Activated gamma-delta T cell treated with anti-CD3 and anti-CD28 coated beads, Interleukin-2, amount 50 U/mL, for 16 hours (primary cell): ENCODE results near the gene PHF24.
"Not testable (repeated sequence)": the region's sequence is repeated elsewhere in the genome, so short reads cannot be mapped to it uniquely, and the experiment has no call there.

Source experiments
- DNase-seq: peaks from one replicate; pipeline ENCODE4 v3.0.0-alpha.2; 2020; ENCODE audit warnings: low read depth

Gene PHF24

DNA sequence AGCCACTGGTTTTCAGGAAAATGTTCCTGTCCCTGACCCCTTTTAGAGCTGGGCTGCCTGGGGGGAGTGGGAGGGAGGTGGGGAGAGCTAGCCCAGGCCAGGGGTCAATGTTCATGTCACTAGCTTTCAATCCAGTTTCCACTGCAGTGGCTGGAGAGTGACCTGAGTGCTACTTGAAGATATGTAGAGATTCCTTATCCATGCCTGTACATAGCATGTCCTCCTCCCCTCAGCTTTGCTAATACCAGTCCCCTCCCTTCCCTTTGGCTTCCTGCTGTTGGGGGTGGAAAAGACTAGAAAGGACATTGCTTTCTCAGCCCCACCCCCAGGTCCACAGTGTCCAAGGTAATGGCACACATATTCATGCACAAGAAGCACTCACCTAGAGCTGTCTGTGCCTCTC, 39.3 kb downstream of the PHF24 start:
- no peak for DNase-seq

DNA sequence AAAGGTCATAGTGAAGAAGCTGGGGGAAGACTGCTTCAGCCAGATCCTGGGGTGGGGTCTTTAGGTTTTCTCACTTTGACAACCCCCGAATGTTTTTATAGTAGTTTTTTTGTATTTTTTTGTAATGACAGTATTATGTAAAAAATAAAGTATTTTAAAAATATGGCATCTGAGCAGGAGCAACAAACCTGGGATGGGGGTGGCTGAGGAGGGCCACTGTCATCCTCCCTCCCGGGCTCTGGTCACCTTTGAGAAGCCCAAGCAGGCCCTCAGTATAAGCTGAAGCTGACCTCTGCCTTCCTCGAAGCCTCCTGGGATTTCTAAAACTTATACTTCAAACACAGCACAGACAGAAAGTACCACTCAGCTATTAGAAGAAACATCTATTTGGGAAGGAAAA, 40.2 kb downstream of the PHF24 start:
- no peak for DNase-seq

DNA sequence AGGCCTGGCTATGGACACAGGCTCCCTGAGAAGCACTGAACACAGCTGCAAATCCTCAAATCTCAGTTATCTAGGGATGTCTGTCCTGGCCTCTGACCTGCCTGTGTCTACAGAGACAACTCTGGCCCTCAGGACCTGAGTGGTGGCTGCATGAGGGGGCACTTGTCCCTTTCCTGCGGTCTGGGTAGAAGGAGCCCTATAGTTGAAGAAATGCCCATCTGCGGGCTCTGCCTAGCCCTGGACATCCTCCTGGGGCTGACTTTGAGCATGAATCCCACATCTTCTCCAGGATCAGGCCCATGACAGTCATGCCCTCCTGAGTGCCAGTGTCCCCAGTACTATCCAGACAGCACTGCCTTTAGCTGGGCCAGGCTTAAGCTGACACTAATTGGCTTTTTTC, 41.5 kb downstream of the PHF24 start:
- DNase-seq = no peak

DNA sequence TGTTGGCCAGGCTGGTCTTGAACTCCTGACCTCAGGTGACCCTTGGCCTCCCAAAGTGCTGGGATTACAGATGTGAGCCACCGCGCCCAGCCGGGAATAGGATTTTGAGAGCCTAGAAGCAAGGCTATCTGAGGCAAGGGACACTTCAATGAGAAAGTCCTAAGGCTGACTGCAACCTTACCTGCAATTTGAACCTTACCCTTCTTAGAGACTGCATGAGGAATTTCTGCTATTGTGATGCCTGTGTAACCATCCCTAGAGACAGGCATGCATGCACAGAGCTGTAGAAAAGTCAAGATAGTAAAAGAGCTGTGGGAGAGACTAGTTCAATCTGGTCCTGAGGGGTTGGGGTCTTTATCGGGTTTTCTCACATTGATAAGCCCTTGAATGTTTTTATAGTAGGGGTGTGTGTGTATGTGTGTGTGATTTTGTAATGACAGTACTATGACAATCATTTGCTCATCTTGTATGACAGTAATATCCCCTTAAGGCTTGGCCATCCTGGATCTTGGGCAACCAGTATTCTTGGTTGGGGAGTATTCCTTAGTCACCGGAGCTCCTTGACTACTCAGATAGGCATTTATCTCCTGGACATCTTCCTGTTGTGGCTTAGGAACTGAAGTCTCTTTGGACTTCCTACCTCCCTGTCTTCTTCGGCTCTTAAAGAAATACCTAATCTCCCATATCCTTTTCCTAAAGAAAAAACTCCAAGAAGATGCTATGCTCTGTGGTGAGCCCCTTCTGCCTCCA, 42.6 kb downstream of the PHF24 start:
- DNase-seq = no peak

DNA sequence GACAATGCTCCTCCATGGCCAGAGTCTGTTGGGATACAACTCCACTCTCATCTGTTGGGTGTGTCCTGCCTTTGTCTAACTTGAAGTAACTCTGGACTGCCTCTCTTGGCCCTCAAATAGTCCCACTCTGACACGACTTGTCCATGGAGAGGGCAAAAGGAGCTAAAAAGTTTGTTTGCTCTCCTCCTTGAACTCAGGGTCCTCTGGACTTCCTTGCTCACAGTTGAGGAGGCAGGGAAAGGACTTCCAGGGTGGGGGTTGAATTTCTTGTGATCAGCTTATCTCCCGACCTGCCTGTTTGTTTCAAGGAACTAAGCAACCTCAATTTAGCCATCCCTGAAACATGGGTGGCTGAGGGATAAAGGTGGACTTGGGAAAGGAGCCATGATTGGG, 43.2 kb downstream of the PHF24 start:
- no peak for DNase-seq

DNA sequence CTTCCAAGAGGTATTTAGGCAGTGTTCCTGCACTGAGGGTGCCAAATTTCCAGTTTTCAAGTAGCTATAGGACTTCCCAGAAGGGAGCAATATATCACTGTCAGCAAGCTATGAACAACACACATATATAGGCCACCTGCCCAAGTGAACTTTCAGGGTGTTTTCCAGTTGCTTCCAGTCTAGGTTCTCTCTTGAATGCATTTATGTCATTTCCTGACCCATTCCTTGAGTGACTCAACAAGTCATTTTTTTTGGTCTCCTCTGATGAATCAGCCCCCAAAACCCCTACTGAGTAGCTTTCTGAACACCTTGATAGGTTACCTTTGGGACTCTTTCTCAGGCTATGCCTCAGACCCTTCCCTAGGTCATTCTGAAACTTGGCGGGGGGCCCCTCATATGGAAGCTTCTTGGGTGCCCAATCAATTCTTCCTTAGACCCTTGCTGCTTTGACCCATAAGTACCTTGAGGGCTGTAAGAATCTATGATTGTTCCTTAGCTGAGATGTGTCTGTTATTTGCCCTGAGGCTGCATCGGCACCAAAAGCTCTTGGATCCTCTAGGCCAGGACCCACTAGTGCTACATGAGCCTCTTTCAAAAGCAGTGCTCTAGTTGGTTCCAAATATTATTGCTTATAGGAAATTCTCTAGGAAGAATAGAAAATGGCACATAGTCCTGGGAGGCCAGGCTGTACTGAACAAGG, 43.9 kb downstream of the PHF24 start:
- DNase-seq = no peak

DNA sequence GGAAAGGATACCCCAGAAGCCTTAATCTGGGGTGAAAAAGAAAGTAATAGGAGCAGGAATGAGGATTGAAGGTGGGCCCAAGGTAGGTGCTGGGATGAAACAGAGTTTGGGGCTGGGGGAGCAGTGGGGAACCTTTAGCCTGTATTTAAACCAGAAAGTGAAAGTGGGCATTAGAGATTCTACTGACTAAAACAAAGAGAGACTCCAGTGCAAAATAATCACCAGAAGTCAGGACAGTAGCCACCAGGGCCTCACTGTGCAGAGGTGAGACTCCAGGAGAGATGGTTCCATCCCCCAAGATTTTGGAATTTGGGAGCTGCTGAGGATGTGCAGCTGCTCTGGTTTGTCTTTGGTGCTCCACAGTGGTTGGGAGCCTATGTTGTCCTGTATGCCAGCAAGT, 44.5 kb downstream of the PHF24 start:
- DNase-seq = no peak

DNA sequence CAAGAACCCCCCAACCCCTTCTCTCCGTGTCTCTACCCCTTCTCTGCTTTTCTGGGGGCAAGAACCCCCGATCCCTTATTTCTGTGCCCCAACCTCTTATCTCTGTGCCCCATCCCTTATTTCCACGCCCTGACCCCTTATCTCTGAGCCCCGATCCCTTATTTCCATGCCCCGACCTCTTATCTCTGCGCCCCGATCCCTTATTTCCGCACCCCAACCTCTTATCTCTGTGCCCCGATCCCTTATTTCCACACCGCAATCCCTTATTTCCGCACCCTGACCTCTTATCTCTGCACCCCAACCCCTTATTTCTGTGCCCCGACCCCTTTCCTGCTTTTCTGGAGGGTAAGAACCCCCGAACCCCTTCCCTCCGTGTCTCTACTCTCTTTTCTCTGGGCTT, 46.2 kb downstream of the PHF24 start:
- not testable (repeated sequence) for DNase-seq

DNA sequence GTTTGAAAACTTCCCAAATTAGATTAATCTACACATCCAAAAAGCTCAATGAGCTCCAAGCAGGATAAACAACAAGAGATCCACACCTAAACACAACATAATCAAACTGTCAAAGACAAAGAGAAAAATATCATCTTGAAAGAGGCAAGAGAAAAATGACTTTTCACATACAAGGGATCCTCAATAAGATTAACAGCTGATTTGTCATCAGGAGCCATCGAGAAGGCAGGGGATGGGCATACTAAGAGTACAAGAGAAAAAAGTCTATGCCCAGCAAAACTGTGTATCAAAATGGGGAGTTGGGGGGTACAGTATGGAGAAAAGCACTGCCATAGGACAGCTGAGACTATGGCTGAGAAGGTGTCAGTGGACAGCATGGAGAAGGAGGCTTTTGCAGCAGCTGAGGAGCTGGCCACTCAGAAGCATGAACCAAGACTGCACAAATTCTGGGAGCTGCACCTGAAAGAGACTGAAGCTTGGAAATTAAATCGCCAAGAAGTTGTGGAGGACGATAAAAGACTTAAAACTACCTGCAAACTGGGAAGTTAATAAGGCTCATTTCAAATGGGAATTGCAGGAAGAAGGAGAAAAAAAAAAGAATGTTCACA, 52.4 kb downstream of the PHF24 start:
- DNase-seq = no peak

DNA sequence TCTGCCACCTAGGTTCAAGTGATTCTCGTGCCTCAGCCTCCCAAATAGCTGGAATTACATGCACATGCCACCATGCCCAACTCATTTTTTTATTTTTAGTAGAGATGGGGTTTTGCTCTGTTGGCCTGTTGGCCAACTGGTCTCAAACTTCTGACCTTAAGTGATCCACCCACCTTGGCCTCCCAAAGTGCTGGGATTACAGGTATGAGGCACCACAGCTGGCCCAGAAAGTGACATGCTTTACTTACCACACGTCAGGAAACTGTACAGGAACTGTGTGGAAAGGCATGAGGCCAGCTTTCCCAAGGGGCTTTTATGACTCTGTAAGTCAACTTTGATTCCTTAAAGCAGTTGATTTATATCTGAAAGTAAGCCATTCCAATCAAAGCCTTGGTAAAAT, 56.4 kb downstream of the PHF24 start:
- DNase-seq = no peak

DNA sequence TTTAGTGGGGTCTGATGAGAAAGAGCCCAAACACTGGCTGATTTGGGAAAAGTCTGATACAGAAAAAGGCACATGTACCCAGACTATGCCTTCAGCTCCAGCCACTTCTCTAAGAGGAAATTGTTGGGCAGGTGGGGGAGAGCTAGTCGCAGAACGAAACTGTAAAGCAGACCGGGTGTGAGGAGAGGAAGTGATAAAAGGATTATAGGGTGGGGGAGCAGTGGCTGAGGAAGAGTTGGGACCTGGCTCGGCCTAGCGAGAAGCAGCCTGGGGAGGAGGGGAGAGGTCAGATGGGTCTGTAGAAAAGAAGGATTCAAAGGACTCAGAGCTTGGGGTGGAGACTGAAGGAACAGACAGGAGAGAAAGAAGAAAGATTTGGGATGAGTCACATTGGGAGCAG, 65.4 kb downstream of the PHF24 start:
- DNase-seq = not testable (repeated sequence)

DNA sequence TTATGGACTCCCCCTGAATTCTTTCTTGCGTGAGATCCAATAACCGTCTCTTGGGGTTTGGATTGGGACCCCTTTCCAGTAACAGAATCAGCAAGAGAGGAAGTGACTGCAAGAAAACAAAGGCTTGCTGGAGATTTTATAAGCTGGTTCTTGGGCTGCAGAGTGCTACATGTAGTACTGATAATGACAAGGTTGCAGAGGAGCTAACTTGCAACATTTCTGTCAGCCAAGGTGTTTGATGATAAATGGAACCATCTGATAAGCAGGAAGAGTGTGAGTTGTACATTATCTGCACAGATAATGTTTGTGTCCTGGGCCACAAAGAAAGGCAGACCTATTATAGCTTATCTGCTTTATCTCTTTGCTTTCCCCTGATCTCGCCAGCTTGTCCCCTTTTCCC, 68.6 kb downstream of the PHF24 start:
- no peak for DNase-seq

DNA sequence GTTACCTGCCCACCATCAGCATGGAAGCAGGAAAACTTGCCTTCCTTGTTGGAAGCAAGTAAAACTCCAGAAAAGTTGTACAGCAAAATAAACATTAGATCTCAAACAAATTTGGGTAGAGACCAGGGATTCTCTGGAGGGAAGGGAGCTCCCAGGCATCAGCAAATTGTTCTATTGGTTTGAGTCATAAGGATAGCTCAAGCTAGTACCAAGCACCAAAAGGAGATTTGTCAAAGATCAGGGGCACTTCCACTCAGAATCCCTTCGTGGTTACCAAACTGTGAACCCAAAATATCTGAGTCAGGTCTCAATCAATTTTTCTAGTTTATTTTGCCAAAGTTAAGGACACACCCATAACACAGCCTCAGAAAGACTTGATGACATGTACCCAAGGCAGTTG, 69.3 kb downstream of the PHF24 start:
- DNase-seq = no peak

DNA sequence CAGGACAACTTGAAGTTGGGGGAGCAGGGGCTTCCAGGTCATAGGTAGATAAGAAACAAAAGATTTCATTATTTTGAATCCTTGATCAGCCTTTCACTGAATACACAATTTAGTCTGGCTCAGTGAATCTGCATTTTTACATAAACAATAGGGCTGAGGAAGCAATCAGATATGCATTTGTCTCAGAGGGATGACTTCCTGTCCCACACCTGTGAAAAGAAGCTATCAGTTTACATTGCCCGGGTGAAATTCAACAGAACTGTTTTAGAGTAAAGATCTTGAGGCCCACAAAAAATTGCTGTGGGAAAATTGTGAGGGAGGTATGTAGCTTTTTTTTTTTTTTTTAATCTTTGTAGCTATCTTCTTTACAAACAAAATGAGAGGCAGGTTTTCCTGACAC, 69.8 kb downstream of the PHF24 start:
- DNase-seq = no peak

DNA sequence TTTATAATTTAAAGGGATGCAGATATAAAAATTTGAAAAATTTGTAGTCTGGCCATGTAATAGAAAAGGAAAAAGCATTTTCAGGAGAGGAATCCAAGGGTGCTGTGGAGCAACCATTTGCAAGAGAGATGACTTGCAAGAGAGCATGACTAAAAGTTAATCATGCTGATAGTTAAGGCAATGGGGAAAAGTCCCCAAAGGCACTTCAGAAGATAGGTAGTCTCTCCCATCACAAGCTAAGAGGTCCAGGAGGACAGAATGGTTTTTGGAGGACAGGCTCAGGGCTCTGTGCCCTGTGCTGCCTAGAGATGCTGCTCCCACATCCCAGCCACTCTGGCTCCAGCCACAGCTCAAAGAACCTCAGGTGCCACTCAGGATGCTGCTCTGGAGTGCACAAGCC, 70.3 kb downstream of the PHF24 start:
- DNase-seq = no peak

DNA sequence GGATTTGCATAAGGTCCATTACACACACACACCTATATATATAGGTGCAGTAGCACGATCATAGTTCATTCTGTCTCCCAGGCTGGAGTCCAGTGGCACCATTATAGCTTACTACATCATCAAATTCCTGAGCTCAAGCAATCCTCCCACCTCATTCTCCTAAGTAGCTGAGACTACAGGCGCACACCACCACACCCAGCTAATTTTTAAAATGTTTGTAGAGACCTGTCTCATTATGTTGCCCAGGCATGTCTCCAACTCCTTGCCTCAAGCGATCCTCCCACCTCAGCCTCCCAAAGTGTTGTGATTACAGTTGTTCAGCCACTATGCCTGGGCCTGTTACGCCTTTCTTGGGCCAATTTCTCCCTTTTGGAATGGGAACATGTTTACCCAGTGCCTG, 71.2 kb downstream of the PHF24 start:
- no peak for DNase-seq

DNA sequence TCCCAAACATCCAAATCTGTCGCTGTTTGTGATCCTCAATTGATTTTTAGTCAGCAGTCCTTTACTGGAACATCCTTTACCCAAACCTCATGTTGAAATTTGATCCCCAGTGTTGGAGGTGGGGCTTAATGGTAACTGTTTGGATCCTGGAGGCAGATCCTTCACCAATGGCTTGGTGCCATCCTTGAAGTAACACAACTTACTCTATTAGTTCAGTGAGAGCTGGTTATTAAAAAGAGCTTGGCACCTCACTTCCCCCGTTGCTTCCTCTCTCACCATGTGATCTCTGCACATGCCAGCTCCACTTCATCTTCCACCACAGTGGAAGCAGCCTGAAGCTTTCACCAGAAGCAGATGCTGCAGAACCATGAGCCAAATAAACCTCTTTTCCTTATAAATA, 71.8 kb downstream of the PHF24 start:
- no peak for DNase-seq
